Mammary epithelial cell (primary cell): ENCODE data around the gene ROCK2.

Experiments
- CTCF ChIP-seq, 2 donors: IDR thresholded peaks in 1 of 2; conservative IDR thresholded peaks in 1 of 2; 2 replicates each; pipeline ENCODE4 v1.5.1; 2011 to 2012; ENCODE audit warnings: inconsistent platforms in 2 of 2, low read length in 2 of 2, mild to moderate bottlenecking in 2 of 2, control low read depth in 1 of 2, low read depth in 1 of 2; ENCODE audit not compliant: insufficient read depth in 1 of 2; ENCODE audit errors: extremely low read depth in 1 of 2
- EZH2 ChIP-seq: IDR thresholded peaks from 2 replicates; pipeline ENCODE4 v1.6.1; 2012; ENCODE audit warnings: low read length, inconsistent platforms, borderline replicate concordance

- TF ChIP-seq EZH2, result no peak
- TF ChIP-seq CTCF (conservative IDR thresholded peaks at IDR 0.05 in 1 of 2, IDR thresholded peaks at IDR 0.05 in 1 of 2; ENCODE audit: extremely low read depth in 1 of 2, insufficient read depth in 1 of 2, low read depth in 1 of 2, low read length in 2 of 2), result no peak
These were observed 210.5 kb downstream of the ROCK2 start for GRCh38 chr2:11133936-11134320.
